ENCODE results near the gene BPI. TPM values are rescaled to one million over a fixed set of nuclear protein-coding genes. Genes with fewer than 3 reads are reported as not detected.

The BPI gene
- total RNA-seq, 1 experiment from 2014 or later, result not detected

- no peaks in the 10 kb centered on the region for H3K36me3 Mint-ChIP-seq (ENCODE audit: insufficient read depth, unreplicated experiment)
- BruUV-seq (replicated peaks), result no TSS peak
- intact Hi-C loops (cut with micrococcal nuclease), result no loop called here
- H3K9me3 Mint-ChIP-seq (ENCODE audit: unreplicated experiment), result no peaks in the 10 kb centered on the region
- POLR2A ChIA-PET, result interaction anchor here (0.6 kb wide), 2 partner anchors 71 to 516 kb away, joined by 3 read pairs; no protein-coding TSS in a partner anchor
- no peak for TF ChIP-seq CTCF (IDR thresholded peaks at IDR 0.05; ENCODE audit: unreplicated experiment)
- H3K27me3 Mint-ChIP-seq (ENCODE audit: insufficient read depth, unreplicated experiment), result peaks cover 18% of the 10 kb centered on the region
- H3K4me3 Mint-ChIP-seq (ENCODE audit: unreplicated experiment), result no peak overlapping the region
- H3K27ac Mint-ChIP-seq (ENCODE audit: low read depth, unreplicated experiment), result no peak overlapping the region
- H3K4me1 Mint-ChIP-seq (ENCODE audit: insufficient read depth, unreplicated experiment), result peaks cover 15% of the 10 kb centered on the region
- CTCF ChIA-PET, result no interaction called here
- DNase-seq (ENCODE audit: unreplicated experiment), result no peak
These were observed 47.0 kb upstream of the BPI start for GRCh38 chr20:38256966-38257365.

- intact Hi-C loops (cut with micrococcal nuclease), result no loop called here
- no peak overlapping the region for H3K4me3 Mint-ChIP-seq (ENCODE audit: unreplicated experiment)
- ChIA-PET CTCF (interaction anchor here (0.6 to 1.3 kb wide), 2 partner anchors 35 to 136 kb away, joined by 3 read pairs; no protein-coding TSS in a partner anchor), POLR2A (interaction anchor here (0.7 to 1.0 kb wide), 2 partner anchors 13 to 1956 kb away, joined by 3 read pairs; no protein-coding TSS in a partner anchor)
- DNase-seq (ENCODE audit: unreplicated experiment), result no peak
- peaks cover 18% of the 10 kb centered on the region for H3K27me3 Mint-ChIP-seq (ENCODE audit: insufficient read depth, unreplicated experiment)
- no peaks in the 10 kb centered on the region for H3K36me3 Mint-ChIP-seq (ENCODE audit: insufficient read depth, unreplicated experiment)
- no peak overlapping the region for H3K27ac Mint-ChIP-seq (ENCODE audit: low read depth, unreplicated experiment)
- peaks cover 15% of the 10 kb centered on the region for H3K4me1 Mint-ChIP-seq (ENCODE audit: insufficient read depth, unreplicated experiment)
- no peak for TF ChIP-seq CTCF (IDR thresholded peaks at IDR 0.05; ENCODE audit: unreplicated experiment)
- no TSS peak for BruUV-seq (replicated peaks)
- no peaks in the 10 kb centered on the region for H3K9me3 Mint-ChIP-seq (ENCODE audit: unreplicated experiment)
These were observed 45.3 kb upstream of the BPI start for GRCh38 chr20:38258545-38259215.

- ChIA-PET CTCF (interaction anchor here (0.6 to 0.9 kb wide), 3 partner anchors 38 to 1354 kb away, joined by 3 to 4 read pairs (median 3); no protein-coding TSS in a partner anchor), POLR2A (no interaction called here)
- H3K4me1 Mint-ChIP-seq (ENCODE audit: insufficient read depth, unreplicated experiment), result peaks cover 15% of the 10 kb centered on the region
- H3K4me3 Mint-ChIP-seq (ENCODE audit: unreplicated experiment), result no peak overlapping the region
- DNase-seq (ENCODE audit: unreplicated experiment), result no peak
- TF ChIP-seq CTCF (IDR thresholded peaks at IDR 0.05; ENCODE audit: unreplicated experiment), result no peak
- intact Hi-C loops (cut with micrococcal nuclease), result no loop called here
- BruUV-seq (replicated peaks), result no TSS peak
- peaks cover 18% of the 10 kb centered on the region for H3K27me3 Mint-ChIP-seq (ENCODE audit: insufficient read depth, unreplicated experiment)
- H3K9me3 Mint-ChIP-seq (ENCODE audit: unreplicated experiment), result peaks cover 11% of the 10 kb centered on the region
- H3K36me3 Mint-ChIP-seq (ENCODE audit: insufficient read depth, unreplicated experiment), result no peaks in the 10 kb centered on the region
- no peak overlapping the region for H3K27ac Mint-ChIP-seq (ENCODE audit: low read depth, unreplicated experiment)
These were observed 44.0 kb upstream of the BPI start for GRCh38 chr20:38260025-38260377.

- peaks cover 15% of the 10 kb centered on the region for H3K9me3 Mint-ChIP-seq (ENCODE audit: unreplicated experiment)
- POLR2A ChIA-PET, result no interaction called here
- peaks cover 18% of the 10 kb centered on the region for H3K27me3 Mint-ChIP-seq (ENCODE audit: insufficient read depth, unreplicated experiment)
- no TSS peak for BruUV-seq (replicated peaks)
- H3K36me3 Mint-ChIP-seq (ENCODE audit: insufficient read depth, unreplicated experiment), result no peaks in the 10 kb centered on the region
- H3K4me3 Mint-ChIP-seq (ENCODE audit: unreplicated experiment), result no peak within 1 kb of the TSS
- H3K27ac Mint-ChIP-seq (ENCODE audit: low read depth, unreplicated experiment), result no peak within 1 kb of the TSS
- H3K4me1 Mint-ChIP-seq (ENCODE audit: insufficient read depth, unreplicated experiment), result peaks cover 14% of the 10 kb centered on the region
- intact Hi-C loops (cut with micrococcal nuclease), result no loop called here
- CTCF ChIA-PET, result interaction anchor here (0.6 to 0.9 kb wide), 3 partner anchors 38 to 1355 kb away, joined by 3 to 4 read pairs (median 3); no protein-coding TSS in a partner anchor
- DNase-seq (ENCODE audit: unreplicated experiment), result no peak
- no peak for TF ChIP-seq CTCF (IDR thresholded peaks at IDR 0.05; ENCODE audit: unreplicated experiment)
These were observed 43.4 kb upstream of the BPI start, which contains the start of gene KIAA1755 for GRCh38 chr20:38260378-38261053. Gene KIAA1755 (minus strand): TSS chr20:38260735. CDS start chr20:38260500, 235 bp downstream.
